ENCODE results near the gene CADPS2.

GRCh38 chr7:122651451-122651850 is 234.8 kb downstream of the CADPS2 start:
- TF ChIP-seq CTCF (IDR thresholded peaks at IDR 0.05): no peak
- TF ChIP-seq POLR2A (IDR thresholded peaks at IDR 0.05): no peak

Data from body of pancreas (tissue), 4 donors.